ENCODE measurements around the gene TNS1.

DNA sequence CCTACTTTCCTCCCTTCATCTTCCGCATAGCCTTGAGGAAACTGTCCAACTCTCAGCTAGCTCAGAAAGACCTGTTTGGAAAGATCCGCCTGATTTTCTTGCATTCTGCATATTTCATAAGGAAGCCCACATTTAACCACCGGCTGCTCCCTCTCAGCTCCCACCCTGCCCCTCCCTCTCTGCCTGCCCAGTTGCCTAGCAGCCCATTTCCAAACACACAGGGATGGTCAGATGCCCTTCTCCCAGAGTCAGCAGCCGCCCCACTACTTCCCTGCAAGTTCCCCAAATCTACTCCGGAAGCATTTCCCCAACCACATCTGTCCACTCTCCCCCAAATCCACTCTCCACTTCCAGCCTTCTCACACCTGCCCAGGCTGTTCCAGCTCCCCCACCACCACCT, 96.0 kb downstream of the TNS1 start:
- no peak for TF ChIP-seq EZH2 (optimal IDR thresholded peaks at IDR 0.05; ENCODE audit: low read depth, low read length)
- TF ChIP-seq, protein P1, sequence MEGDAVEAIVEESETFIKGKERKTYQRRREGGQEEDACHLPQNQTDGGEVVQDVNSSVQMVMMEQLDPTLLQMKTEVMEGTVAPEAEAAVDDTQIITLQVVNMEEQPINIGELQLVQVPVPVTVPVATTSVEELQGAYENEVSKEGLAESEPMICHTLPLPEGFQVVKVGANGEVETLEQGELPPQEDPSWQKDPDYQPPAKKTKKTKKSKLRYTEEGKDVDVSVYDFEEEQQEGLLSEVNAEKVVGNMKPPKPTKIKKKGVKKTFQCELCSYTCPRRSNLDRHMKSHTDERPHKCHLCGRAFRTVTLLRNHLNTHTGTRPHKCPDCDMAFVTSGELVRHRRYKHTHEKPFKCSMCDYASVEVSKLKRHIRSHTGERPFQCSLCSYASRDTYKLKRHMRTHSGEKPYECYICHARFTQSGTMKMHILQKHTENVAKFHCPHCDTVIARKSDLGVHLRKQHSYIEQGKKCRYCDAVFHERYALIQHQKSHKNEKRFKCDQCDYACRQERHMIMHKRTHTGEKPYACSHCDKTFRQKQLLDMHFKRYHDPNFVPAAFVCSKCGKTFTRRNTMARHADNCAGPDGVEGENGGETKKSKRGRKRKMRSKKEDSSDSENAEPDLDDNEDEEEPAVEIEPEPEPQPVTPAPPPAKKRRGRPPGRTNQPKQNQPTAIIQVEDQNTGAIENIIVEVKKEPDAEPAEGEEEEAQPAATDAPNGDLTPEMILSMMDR (IDR thresholded peaks at IDR 0.05; ENCODE audit: low read length) = no peak

Measured in MM.1S (cell line).